Inflammatory macrophage treated with lipopolysaccharide for 4 hours (primary cell): ENCODE data around the gene CACNA1H.

Experiments used
- DNase-seq: peaks from one replicate; pipeline ENCODE4 v3.0.0-alpha.2; 2020

CACNA1H gene

DNA sequence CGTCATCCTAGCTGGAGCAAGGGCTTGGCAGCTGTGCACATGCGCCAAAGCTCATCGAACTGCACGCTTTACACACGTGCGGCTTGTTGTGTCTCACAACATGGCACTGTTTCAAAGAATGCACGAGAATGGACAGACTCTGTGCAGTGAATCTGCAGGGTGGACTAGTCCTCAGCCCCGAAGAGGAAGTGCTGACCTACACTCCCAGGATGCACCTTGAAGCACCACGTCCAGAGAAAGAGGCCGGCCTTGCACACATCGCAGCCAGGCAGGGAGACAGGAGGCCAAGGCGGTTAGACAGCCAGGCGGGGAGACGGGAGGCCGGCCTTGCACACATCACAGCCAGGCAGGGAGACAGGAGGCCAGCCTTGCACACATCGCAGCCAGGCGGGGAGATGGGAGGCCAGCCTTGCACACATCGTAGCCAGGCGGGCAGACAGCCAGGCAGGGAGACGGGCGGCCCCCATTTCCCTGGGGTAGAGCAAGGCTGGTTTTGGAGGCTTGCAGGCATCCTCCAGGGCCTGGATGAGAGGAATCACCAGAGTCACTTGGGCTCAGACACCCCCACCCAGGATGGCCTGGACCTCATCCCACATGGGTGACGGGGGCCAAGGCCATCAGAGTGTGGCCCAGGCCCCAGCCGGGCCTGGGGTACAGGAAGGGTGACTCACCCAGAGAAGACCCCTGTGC is 9.0 kb upstream of the CACNA1H start:
- no peak for DNase-seq

DNA sequence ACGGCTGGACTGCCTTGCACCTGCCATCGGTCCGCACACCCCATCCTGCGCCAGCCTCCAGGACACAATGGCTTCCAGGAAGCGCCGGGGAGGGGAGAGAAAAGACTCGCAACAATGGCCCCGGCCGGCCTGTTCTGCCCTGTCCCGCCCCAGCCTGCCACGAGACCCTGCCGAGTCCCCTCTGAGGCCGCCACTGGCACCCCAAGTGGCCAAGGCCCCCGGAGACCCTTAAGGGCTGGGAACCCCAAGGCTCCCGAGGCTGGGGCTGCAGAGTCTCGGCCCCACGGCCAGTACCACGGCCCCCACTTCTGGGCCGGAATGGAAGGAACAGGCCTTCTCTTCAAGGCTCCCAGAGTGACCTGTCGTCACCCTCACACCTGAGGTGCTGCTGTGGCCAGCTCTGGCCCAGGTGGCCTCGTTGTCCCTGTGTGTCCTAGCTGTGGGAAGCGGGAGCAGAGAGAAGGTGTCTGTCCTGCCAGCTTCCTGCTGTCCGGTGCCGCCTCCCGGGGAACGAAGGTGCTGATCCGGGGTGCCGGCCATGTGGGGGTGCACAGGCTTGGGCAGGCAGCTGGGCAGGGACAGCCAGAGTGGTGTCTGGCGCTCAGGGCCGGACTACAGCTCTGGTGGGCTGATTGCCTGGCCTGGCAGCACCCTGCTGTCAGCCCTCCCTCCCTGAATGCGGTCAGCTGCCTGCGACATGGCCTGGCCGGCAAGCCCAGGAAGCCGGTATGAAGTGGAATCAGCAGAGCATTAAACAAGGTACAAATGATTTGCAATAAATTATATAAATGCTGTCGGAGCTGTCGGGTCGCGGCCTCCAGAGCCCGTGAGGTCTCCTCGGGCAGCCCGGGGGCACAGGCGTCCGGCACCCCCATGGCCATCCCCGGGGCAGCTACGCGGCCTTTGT is 8.2 kb upstream of the CACNA1H start:
- no peak for DNase-seq

GRCh38 chr16:1145383-1146100 is 7.4 kb upstream of the CACNA1H start:
- DNase-seq: no peak

DNA sequence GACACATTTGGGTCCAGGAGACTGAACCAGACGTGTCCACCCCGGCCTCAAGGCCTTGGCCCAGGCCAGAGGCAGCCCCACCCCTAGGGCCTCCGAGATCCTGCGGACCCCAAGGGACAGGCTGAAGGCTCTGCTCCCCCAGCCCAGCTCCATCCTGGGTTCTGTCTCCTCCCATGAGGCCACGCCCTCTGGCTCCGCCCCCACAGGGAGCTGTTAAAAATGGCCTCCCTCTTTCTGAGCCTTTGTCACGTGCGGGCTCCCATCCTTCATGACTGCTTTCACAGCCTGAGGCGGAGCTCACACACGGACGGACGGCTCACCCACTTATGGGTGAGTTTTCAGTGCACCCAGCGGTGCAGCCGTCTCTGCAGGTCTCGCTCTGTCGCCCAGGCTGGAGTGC is 6.5 kb upstream of the CACNA1H start:
- no peak for DNase-seq

DNA sequence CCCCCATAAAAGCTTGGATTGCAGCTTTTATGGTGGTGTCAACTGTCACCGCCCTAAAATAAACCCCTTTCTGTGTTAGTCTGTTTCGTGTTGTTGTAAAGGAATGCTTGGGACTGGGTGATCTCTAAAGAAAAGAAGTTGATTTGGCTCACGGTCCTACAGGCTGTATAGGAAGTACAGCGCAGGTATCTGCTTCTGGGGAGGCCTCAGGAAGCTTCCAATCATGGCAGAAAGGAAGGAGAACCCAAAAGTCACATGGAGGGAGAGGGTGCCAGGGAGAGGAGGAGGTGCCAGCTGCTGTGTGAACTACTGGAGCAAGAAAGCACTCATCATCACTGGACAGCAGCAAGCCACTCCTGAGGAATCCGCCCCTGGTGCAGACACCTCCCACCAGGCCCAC is 5.9 kb upstream of the CACNA1H start:
- no peak for DNase-seq

DNA sequence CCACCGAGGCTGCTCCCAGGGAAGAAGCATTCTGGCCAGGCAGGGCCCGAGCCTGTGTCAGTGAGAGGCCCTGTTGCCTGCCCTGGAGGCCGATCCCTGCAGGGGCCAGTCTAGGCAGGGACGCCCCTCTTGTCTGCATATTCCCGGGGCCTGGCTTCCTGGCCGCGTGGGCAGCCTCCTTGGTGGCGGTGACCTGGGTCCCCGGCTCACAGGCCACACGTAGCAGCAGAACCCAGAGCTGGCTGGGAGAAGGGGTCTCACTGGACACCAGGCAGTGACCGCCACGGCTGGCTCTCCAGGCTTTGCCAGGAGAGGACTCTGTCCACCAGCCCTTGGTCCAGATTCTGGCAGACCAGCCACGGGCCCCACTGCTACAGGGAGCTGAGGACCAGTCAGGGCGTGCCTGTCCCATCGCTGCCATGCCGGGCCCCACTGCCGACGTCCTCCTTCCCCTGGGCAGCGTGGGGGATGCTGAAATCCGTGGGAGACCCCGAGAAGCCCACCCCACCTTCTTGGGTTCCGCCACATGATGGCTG is 3.7 kb upstream of the CACNA1H start:
- no peak for DNase-seq

GRCh38 chr16:1150511-1150982 is 2.4 kb upstream of the CACNA1H start:
- no peak for DNase-seq

DNA sequence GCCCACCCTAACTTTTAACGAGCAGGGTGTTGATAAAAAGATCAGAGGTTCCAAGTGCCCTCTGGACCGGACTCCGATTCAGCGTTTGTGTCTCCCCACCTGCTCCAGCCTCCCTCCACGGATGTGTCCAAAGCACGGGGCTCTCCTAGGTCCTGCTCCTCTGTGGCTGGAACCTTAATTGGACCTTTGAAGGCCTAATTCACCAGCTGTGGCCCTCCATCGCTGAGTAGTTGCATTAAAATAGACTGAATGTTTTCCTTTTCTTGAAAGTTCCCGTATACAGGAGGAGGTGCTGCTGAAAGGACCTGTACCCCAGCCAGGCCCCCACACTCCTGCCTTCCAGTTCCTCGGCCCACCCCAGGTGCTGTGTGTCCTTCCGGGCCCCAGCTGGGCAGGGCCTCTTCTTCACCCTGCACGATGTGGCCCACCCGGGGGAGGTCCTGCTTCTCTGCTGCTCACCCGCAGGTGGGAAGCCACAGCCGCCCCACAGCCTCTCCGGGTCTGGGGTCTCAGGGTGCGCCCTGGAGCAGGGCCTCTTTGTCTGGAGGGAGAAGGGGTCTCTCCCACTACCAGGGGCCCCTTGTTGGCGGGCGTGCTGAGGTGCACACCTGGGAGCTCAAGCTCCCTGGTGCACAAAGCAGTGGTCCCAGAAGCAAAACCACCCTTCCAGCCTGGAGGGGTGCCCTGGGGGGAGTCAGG is 1.3 kb upstream of the CACNA1H start:
- DNase-seq: no peak

DNA sequence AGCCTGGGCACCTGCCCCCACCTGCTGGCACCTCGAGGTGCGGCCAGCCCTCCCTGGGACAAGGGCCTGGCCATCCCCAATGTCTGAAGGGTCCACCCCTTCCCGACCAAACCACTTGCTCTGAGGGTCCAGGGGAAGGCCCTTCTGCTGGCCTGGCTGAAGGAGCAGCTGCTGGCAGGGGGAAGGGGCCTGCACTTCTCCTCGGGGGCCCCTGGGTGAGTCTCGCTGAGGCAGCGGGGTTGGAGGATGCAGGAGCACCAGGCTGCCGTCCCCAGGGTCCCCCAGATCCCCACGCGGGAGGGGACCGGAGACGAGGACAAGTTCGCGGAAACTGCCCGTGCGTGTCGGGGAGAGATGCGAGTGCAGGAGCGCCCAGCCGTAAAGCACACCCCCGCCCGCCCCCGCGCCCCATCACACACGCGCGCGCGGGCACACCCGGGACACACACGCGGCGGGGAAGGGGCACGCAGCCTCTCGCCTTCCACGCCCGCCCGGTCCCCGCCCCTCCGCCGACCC is 725 bp upstream of the CACNA1H start:
- no peak for DNase-seq

DNA sequence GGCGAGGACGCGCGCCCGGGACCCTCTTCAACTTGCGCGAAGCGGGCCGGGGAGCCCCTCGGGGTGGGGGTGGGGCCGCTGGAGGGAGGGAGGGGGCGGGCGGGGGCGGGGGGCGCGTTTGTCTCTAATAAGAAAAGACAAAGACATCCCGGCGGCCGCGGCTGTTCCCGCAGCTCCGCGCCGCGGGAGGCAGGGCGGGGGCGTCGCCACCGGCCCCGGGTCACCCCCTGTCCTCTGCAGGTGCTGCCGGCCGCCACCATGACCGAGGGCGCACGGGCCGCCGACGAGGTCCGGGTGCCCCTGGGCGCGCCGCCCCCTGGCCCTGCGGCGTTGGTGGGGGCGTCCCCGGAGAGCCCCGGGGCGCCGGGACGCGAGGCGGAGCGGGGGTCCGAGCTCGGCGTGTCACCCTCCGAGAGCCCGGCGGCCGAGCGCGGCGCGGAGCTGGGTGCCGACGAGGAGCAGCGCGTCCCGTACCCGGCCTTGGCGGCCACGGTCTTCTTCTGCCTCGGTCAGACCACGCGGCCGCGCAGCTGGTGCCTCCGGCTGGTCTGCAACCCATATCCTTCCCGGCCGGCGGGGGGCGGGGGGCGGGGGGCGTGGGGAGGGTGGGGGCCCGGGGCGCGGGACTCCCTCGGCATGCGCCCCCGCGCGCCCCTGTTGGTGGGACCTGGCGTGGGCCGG is 714 bp downstream of the CACNA1H start:
- DNase-seq: no peak

- no peak for DNase-seq
Observed at GRCh38 chr16:1154291-1154886, 1.5 kb downstream of the CACNA1H start.

DNA sequence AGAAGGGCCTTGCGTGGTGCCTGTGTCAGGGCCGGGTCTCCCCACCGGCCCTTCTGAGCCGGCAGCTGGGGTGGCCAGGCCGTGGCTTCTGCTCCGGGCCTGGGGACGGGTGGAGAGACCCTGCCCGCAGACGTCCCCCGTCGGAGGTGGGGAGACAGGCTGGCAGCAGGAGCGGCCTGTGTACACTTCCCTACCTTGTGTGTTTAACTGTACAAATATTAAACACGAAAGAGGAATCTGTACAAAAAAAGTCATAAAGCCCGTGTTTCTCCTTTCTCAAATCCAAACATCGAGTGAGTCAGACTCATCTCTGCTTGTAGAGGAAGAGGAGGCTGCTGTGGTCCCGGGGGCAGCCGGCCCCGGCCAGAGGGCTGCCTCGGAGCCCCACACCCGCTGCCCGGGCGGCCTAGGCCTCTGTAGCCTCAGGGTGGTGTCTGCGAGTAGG is 2.0 kb downstream of the CACNA1H start:
- no peak for DNase-seq

DNA sequence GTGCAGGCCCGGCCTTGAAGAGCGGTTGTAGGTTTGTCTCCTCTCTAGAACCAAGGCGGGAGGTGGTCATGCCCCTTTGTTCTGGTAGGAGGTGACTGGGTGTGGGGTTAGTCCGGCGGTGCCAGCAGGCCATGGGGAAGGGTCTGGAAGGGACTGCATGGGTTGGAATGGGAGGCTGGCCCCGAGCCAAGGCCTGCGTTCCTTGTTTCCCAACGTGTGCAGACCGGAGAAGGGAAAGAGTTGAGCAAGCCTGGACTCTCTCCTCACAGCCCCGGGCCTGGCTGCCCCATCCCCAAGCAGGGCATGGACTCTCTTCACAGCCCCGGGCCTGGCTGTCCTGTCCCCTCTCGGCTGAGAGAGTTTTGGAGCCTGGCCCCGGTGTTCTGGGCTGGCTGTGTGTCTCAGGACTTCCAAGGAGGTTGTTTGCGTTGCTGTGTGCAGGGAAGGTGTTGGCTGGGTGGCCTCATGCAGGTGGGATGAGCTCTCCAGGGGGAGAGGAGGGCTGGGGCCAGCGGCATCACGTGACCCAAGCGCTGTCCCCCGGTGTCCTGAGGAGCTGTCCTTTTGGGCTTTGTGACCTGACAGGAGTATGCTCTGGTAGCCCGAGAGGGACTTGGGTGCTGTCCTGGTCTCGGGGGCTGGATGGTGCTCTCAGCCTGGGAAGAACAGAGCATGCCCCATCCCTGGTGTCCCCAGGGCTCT is 2.6 kb downstream of the CACNA1H start:
- DNase-seq: no peak

GRCh38 chr16:1156055-1156982 is 3.4 kb downstream of the CACNA1H start:
- DNase-seq: no peak

- DNase-seq: no peak
Observed at GRCh38 chr16:1156983-1157638, 4.2 kb downstream of the CACNA1H start.

- DNase-seq: no peak
Observed at GRCh38 chr16:1157639-1158455, 4.9 kb downstream of the CACNA1H start.

DNA sequence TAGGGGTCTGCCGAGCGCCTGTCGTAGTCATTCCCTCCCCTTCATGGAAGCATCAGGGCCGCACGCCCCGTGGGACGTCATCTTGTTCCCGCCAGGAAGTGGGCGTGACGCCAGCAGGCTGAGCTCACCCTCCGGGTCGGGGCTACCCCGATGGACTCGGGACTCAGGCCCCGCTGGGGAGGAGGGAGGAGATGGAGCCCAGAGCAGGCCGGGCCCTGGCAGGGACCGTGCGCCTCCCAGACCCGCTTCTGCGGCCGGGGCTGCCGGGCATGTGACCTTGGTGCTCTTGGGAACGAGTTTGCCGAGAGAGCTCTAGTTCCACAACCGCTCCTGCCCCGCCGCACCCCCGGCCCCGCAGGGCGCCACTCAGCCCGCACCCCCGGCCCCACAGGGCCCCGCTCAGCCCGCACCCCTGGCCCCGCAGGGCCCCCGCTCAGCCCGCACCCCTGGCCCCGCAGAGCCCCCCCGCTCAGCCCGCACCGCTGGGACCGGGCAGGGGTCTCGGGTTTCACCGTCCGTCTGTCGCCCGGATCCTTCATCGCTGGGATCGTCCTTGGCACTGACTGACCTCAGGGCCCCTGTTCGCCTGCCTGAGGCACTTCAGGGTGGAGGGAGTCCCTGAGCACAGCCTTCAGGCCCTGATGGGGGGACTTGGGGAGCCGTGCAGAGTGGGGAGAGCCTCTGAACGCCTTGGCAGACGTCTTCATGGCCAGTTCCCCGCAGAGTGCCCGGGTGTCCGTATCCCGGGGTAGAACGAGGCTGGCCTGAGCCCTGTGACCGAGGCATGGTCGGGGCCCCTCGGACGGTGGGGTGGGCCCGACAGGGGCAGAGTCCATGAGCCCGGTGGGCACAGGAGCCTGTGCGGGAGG is 5.8 kb downstream of the CACNA1H start:
- DNase-seq: no peak
